ENCODE results near the gene TUBGCP6.

TUBGCP6 gene

DNA sequence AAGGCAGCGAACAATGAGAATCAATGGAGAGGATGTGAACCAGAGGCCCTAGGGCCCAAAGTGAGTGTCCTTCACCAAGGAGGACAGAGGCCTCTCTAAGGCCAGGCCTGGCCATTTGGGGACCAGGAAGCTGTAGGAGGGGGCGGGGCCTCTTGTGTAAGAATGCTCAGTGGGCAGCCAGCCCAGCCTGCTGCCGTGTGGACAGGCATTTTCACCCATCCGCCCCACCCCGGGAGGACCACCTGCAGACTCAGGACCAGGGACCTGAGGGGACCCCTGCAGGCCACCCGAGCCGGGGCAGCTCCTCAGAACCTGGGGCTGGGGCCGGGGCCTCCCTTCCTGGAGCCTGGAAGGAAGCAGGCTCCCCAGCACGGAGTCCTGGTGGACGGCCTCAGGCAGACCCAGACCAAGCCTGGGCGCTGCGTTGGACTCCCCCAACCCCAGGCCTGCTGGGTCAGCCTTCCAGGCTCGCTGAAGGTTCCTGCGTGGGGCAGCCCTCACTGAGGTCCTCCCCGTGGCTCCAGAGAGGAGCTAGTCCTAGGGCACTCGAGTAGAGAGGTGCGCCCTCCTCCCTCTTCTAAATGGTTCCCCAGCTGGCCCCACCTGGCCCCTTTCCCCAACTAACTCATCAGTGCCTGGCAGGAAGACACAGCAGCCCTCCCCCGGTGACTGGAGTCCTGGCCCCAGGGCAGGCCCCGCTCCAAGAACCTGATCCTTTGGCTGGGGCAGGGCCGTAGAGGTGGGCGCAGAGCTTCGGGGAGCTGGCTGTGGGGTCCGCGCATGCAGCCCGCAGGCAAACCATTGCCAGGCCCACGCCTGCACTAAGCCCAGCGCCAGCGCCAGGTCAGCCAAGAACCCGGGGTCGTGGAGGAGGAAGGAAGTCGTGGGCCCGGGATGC lies 60.6 kb downstream of the TUBGCP6 start:
- DNase-seq (ENCODE audit: extremely low read depth in 1 of 2, low read depth in 1 of 2), result no peak

DNA sequence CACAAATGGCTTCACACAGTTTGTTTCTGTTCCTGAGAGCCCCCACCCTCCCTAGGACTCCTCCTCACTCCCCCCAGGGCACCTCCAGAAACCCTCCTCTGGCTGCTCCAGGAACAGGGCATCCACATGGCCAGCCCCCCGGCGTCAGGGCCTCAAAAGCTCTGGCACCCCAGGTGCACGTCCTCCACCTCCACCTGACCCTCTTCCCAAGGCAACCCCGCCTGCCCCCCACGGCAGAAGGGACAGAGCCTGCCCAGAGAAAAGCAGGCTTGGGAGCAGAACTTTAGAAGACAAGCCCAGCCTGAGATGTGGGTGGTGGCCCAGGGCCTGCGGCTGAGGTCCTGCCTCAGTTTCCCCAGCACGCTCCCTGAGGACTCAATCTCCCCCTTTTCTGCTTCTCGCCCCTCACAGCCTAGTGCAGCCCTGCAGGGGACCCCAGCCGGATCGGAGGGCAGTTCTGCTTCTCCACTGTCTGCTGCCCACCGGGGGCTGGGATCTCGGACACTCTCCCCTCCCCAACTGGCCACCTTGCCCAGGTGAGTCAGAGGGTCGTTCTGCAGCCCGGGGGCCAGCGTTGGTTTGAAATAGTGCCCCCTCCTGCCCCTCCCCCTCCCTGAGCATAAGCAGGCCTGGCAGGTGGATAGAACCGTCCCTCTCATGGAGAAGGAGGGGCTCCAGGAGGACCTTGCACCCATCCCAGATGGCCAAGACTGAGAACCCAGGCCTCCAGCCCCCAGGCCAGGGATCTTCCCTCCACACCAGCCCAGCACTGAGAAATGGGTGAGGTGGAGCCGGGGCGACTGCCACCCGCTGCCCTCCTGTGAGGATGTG lies 61.5 kb downstream of the TUBGCP6 start:
- DNase-seq (ENCODE audit: extremely low read depth in 1 of 2, low read depth in 1 of 2), result no peak

DNA sequence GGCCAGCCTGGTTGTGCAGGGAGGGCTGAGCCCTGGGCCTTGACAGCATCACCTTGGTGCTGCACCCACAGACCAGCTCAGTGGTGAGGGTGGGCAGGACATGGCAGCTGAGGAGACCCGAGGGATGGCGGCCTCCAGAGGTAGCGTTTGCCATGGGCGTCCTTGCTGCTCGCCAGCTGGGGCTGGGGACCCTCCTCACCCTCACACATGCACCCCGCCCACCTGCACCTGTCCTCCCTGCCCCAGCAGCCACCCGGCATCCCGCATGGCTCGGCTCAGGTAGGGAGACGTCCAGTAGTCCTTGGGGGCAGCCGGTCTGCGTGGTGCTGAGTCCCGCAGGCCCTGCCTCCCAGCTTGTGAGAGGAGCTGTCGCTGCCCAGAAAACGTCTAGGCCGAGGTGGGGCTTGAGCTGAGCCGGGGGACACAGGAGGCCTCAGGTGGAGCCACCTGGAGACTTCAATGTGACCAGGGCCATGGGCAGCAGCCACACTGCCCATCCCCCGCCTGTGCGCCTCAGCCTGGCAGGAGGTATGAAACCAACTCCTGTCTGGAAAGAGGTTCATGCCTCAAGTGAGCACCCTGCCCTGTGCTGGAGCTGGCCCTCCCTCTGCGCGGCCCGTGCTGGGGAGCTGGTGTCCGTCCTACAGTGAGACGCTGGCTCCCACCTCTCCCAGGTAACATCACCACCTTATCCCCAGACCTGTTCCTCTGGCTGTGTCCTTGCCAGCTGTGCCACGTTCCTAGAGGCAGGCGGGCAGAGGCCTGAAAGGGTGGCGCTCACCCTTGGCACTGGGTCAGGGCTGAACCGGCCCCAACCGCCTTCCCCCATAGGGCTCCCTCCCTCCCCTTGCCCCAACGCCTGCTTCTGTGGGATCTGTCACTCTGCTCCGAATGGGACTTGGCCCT lies 62.4 kb downstream of the TUBGCP6 start:
- no peak for DNase-seq (ENCODE audit: extremely low read depth in 1 of 2, low read depth in 1 of 2)

DNA sequence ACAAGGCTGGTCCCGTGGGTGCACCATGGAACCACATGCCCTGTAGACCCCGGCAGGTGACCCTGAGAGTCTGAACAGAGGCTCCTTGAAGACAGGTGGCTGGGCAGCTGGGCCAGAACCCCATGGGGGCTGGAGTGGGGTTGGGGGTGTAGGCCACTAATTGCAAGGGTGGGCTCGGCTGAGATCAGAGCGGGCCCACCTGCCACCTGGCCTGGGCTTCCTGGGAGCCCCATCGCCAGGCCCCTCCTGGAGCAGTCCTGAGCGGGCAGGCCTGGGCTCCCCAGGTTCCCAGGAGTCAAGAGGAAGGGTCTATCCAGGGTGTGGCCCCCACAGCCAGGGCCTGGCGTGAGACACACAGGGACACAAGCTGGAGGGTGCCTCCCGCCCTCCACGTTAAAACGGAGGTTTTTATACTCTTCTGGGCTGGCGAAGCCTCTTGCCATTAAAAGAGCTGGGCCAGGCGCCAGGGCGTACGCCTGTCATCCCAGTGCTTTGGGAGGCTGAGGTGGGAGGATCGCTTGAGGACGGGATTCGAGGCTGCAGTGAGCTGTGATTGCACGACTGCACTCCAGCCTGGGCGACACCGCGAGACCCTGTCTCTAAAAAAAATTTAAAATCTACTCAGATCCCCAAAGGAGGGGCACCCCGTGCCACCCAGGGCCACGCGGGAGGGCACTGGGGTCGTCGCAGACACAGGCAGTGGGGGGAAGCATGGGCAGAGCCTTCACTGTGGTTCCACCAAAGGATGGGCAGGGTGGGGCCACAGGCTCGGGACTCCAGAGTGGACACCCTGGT lies 63.9 kb downstream of the TUBGCP6 start:
- DNase-seq (ENCODE audit: extremely low read depth in 1 of 2, low read depth in 1 of 2), result no peak

GRCh38 chr22:50179937-50180726 lies 64.7 kb downstream of the TUBGCP6 start:
- no peak for DNase-seq (ENCODE audit: extremely low read depth in 1 of 2, low read depth in 1 of 2)

GRCh38 chr22:50178871-50179869 lies 65.7 kb downstream of the TUBGCP6 start:
- DNase-seq (ENCODE audit: extremely low read depth in 1 of 2, low read depth in 1 of 2), result no peak

DNA sequence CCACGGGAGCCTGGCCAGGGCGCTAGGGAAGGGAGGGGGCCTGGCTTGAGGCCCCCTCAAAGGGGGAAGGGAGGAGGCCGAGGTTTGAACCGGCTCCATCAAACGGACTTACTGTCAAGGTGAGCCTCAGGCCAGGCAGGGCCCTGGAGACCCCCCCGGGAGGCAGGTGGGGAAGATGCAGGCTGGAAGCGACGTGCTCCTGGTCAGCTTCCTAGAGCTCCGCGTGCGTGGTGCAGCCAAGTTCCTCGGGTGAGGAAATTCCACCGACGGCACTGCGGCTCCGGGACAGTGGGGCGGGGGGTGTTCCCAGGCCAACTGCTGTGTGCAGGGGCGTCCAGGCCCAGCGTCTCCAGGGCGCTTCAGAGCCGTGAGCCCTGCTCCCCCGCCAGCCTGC lies 66.4 kb downstream of the TUBGCP6 start:
- no peak for DNase-seq (ENCODE audit: extremely low read depth in 1 of 2, low read depth in 1 of 2)

- no peak for DNase-seq (ENCODE audit: extremely low read depth in 1 of 2, low read depth in 1 of 2)
Measured at GRCh38 chr22:50177537-50178470, 67.0 kb downstream of the TUBGCP6 start.

DNA sequence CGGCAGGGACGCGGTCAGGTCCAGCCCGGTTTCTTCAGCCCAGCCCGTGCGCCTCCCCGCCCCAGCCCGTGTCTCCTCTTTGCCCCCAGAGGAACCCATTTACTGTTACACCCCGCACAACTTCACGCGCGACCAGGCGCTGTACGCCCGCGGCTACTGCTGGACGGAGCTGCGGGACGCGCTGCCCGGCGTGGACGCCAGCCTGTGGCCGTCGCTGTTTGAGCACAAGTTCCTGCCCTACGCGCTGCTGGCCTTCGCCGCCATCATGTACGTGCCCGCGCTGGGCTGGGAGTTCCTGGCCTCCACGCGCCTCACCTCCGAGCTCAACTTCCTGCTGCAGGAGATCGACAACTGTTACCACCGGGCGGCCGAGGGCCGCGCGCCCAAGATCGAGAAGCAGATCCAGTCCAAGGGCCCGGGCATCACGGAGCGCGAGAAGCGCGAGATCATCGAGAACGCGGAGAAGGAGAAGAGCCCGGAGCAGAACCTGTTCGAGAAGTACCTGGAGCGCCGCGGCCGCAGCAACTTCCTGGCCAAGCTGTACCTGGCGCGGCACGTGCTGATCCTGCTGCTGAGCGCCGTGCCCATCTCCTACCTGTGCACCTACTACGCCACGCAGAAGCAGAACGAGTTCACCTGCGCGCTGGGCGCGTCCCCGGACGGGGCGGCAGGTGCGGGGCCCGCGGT lies 67.8 kb downstream of the TUBGCP6 start:
- DNase-seq (ENCODE audit: extremely low read depth in 1 of 2, low read depth in 1 of 2), result no peak

- no peak for DNase-seq (ENCODE audit: extremely low read depth in 1 of 2, low read depth in 1 of 2)
Measured at GRCh38 chr22:50175921-50176849, 68.6 kb downstream of the TUBGCP6 start.

DNA sequence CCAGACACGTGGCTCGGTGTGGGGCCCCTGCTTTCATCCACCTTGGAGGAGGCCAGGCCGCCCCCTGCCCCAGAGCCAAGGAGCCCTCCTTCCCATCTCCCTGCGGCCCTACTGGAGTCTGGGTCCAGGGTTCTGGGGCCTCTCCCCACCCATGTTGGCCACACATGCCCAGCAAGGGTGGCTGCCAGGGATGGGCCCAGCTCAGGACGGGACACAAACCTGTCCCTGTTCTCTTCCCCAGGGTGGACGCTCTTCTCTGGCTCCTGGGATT lies 69.7 kb downstream of the TUBGCP6 start:
- DNase-seq (ENCODE audit: extremely low read depth in 1 of 2, low read depth in 1 of 2), result no peak

GRCh38 chr22:50174382-50175190 lies 70.2 kb downstream of the TUBGCP6 start:
- DNase-seq (ENCODE audit: extremely low read depth in 1 of 2, low read depth in 1 of 2), result no peak

DNA sequence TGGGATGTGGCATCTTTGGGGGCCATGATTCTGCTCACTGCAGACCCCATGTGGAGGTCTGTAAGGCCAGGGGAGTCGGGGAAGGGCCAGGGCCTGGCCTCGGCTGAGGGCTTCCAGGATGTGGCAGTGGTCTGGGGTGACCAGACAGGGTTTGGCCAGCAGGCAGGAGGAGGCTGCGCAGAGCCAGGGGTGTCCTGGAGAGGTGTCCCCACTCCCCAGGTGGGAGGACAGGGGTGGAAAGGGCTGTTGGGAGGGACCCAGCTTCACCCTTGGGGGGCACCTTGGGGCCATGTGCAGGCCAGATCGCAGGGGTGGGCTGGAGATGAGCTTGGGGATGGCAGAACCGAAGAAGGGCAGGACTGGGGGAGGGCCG lies 70.9 kb downstream of the TUBGCP6 start:
- DNase-seq (ENCODE audit: extremely low read depth in 1 of 2, low read depth in 1 of 2), result no peak

DNA sequence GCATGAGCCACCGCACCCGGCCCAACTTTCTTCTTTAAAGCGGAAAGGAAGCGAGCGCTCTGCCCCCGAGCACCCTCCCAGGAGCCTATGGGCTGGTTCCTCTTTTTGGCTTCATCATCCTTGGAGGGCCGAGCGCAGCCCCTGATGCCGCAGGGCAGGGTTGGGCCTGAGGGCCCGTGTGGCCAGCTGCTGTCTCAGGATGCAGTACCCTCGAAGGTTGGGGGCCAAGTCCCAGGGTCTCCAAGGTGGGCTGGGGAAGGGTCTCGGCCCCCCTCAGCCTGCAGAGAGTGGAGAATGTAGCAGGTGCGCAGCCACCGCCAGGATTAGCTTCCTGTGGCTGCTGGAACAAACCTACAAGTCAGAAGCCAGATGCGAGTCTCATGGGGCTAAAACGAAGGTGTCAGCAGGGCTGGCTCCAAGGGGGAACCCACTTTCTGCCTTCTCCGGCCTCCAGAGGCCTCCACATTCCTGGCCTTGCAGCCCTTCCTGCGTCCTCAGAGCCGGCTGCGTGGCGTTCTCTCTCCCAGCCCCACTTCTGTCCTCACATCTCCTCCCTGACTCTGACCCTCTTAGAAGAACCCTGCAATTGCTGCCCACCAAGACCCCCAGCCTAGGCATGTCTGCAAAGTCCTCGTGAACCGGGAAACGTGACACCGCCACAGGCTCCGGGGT lies 71.4 kb downstream of the TUBGCP6 start:
- no peak for DNase-seq (ENCODE audit: extremely low read depth in 1 of 2, low read depth in 1 of 2)
